DMS153 treated with DMSO at 0.1 percent for 48 hours (cell line): Measurements from ENCODE around the gene PLCB1.
A peak's percentile ranks its signal among the peaks of the same experiment; 100 is the strongest.

ENCODE experiments used
- DNase-seq: peaks from one replicate; lab custom pipeline; 2025; ENCODE audit not compliant: unreplicated experiment; lab: John Stamatoyannopoulos, UW

Gene PLCB1

DNA sequence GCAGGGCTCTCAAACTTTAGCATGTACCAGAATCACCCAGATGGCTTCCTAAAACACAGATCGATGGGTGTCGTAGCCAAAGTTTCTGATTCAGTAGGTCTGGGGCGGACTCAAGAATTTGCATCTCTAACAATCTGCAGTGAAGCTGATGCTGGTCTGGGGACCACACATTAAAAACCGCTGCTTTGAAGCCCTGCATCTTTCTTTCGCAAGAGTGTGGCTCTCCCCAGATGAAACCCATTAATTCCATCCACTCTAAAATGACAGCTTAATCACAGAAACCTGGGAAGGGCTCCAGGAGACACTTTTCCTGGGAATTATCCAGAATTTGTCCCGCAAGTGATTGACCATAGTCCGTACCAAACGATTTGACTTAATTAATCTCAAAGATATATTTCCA lies 617.0 kb downstream of the PLCB1 start:
- DNase-seq = no peak

DNA sequence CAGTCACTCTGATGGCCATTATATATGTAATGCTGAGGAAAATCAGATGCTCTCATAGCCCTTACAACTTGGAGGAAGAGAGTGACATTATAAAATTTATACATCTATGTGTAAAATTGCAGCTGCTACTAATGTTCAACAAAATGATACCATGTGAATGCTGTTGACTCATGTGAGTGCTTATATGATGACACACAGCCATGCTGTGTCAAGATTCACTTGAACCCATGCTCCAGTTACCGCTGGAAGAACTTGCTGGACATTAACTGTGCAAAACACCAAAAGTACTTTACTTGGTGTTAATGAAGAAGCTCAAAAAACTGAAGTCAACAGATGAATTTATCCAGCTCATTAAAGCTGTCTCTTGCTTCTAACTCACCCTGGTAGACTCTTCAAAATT lies 617.9 kb downstream of the PLCB1 start:
- DNase-seq = no peak

DNA sequence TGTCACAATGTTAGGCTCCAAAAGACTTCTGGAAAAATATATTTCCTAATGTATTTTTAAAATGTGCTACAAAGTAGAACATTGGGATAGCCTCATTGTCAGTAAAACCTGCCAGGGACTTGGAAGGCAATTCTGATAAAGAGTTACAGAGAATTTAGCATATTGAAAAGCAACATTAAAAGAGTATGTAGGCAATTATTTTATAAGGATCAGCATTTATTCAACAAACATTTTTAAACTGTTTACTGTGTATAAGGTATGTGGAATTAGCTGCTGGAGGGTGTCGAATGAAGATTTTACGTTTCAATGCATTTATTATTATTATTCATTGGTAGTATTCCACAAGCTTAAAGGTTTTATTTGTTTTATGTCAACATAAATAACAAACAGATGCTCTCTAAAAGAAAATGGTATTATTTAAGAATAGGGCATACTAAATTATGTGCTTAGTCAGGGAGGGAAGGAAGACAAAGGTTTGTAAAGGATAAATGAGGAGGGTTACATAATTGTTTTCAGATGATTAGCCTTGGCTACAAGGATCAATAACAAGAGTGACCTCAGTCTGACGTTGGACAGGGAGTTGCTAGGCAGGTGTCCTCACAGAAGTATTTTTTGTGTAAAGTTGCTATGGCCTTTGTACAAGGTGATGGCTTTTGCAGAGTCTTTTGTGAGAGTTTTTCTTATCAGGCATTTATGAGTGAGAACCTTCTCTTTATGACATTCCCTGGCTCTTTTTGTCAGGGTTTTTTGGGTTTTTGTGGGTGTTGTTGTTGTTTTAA lies 623.5 kb downstream of the PLCB1 start:
- DNase-seq = no peak

DNA sequence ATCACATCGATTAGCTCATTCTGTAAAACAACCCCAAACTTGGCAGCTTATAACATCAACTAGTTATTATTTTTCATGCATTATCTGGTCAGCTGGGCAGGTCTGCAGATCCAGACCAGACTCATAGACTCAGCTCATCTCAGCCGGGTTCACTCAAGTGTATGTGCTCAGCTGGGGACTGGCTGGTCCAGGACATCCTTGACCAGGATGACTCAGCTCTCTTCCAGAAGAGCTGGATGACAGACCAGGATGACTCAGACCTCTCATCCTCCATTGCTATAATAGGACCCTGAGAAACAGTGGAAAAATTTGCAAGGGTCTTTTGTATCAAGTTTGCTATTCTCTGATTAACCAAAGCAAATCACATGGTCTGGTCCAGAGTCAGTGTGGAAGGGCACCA lies 624.3 kb downstream of the PLCB1 start:
- DNase-seq = no peak

DNA sequence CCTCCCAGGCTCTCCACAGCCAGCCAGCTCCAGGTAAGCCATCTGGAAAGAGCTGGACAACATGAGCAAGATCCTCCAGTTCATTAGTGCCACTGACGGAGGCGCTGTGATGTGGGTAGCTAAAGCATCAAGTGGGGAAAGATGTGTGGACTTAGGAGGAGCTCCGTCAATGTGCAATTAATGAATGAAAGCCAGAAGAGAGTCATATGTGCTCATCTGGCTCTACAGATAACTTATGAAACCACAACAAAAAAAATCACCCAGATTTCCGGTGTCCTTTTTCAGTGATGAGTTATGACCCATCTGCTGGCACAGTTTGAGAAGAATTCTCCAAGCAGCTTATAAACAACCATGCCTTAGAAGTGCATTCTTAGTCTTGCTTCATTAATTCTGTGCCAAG lies 625.1 kb downstream of the PLCB1 start:
- no peak for DNase-seq

DNA sequence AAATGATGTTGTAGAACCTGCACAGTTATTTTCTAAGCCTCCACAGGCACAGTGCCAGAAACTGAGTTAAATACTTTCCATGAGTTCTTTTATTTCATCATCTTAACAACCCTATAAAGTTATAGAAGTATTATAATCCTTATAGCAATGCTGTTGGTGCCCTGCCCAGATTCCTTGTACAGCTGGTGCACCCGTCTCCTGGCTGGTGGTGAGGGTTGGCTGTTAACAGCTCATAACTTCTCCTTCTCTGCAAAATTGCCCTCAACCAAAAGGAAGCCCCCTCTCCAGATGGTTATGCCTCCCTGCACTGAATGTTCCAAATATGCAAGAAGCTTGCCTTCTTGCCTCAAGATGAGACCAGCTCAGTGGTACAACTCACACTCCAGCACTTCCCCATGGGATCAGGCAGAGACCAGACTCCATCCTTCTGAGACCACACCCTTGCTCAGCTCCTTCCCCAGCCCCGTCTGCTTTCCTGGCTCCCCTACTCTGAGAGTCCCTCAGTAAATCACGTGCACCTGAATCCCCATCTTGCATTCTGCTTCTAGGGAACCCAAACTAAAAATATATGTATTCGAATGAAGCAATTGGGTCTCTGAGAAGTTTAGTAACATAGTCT lies 632.4 kb downstream of the PLCB1 start:
- no peak for DNase-seq

DNA sequence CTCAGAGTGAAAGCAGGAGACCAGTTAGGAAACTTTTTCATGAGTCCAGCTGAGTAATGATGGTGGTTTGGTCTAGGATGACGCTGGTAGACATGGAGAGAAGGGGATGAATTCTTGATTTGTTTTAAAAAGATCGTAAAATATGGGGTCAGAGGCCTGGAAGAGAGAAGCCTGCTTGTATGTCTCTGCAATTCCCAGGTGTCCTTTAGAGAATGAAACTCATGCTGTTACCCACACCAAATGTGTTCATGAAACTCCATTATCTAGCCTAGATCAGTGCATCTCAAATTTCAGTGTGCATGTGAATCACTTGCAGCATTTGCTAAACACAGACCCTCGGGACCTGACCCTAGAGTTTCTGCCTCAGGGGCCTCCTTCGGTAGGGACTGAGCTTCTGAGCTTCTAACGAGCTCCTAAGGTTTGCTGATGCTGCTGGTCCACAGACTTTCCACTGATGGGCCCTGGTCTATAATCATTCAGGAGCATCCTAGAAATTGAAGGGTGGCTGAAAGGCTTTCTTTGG lies 634.9 kb downstream of the PLCB1 start:
- DNase-seq = no peak

DNA sequence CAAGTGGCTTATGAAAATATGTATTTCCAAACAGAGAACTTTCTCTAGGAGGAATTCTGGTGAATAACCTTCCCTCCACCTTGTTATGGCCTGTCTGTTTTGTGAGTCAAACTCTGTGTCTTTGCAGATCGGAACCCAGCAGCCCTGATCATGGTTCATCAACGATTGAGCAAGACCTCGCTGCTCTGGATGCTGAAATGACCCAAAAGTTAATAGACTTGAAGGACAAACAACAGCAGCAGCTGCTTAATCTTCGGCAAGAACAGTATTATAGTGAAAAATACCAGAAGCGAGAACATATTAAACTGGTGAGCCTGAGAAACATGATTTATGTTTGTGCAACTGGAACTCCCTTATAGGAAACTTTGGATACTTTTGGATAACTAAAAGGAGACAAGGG lies 642.3 kb downstream of the PLCB1 start:
- no peak for DNase-seq

DNA sequence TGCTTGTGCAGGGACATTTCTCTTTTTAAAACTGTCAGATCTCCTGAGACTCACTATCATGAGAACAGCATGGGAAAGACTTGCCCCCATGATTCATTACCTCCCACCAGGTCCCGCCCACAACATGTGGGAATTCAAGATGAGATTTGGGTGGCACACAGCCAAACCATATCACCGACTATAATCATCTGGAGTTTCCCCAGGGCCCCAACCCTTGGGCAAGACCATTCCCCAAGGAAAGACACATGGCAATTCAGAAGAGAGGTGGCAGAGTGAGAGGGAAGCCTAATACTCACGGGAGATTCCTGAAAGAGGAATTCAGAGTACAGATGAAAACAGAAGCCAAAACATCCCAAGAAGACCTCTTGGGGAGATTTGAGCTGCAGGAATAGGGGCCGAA lies 645.8 kb downstream of the PLCB1 start:
- DNase-seq = no peak

DNA sequence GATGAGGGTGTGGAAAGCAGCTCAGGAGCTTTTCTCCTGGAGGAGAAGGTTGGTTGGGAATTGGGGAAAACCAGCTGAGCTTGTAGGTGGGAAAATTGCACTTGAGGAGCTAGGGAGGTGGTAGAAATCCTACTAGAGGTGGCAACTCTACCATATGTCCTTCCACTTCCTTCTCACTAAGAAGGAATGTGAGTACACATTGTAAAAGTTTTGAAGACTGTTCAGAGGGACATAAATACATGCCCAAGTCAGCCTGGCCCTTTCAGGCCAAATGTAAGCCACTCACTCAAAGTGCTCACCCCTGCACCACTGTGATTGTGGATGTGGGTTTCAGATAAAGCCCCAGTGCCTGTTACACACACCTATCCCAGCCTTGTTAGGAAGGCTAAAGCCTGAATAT lies 646.3 kb downstream of the PLCB1 start:
- DNase-seq = no peak

DNA sequence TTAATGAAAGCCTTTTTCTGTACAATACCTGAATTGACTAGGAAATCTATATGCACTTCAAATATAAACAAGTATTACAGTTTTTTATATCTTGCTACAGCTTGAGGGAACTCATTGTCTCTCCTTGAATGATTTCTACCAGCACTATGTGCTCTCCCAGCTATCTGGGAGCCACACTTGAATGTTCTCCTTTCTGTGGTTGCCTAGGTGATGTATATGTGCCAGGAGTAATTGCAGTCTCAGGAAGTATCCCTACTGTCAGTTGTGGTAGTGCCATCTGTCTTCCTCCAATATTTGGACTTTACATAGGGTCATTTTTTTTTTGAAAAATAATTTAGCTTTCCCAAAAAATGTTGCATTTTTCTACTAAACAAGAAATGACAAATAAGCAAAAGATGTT lies 648.8 kb downstream of the PLCB1 start:
- DNase-seq = no peak

DNA sequence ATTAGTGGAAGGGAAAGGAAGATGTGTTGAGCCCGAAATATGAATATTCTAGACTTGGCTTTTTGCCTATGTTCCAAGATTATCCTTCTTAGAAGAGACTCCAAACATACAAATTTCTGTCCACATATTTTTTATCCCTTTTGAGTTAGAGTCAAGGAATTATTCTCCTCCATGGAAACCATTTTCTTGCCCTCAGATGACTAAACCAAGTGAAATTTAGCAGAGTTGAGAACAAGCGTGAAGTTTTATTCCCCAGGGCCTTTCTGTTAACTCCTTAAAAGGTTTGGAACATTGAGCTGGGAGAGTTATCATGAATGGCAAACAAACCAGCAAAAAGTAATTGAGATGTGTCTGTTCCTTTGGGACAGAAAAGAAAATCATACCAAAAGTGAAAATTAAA lies 650.7 kb downstream of the PLCB1 start:
- no peak for DNase-seq

DNA sequence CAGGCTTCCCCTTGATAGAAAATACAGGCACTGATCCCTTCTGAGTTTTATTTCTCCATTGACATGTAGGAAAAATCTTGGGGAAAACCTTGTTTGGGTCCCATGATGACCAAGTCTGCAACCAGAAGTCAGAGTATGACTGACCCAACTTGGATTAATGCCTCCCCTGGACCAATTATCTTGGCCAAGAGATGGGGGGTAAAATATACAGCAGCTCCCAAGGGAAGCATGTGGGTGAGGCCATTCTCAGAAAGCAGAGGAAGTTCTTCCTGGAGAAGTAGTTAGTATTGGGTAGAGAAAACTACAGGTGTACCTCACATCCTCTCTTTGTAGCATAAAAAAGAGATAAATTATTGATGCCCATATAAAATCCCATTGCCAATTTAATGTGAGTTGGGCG lies 651.7 kb downstream of the PLCB1 start:
- no peak for DNase-seq

DNA sequence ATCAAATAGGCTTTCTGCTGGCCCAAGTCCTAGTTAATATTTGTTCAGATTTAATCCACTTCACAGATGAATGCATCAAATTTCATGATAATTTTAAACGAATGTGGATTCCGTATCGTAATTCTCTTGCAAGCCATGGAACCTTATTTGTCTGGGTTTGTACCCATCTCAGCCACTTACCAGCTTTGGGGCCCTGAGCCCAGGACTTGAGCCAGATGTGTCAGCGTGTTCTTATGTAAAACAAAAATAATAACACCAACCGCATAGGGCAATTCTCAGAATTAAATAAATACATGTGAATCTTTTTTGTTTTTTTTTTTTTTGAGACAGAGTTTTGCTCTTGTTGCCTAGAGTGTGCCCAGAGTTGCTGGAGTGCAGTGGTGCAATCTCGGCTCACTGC lies 654.3 kb downstream of the PLCB1 start:
- no peak for DNase-seq

DNA sequence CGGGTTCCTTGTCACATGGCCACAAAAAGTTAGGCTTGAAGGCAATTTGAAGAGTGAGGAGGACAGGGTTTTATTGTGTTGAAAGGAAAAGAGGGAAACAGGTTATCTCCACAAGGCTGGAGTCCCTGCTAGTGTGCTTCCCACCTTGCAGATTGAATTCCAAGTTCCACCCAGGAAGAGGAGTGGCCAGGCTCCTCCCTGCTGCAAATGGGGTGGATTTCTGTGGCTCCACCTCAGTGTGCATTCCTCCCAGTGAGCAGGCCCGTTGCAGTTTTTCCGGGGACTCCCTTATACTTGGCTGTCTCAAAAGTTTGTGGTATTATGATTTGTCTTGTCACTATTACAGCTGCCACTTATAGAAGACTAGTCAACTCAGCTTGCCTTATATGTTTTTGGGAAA lies 655.0 kb downstream of the PLCB1 start:
- no peak for DNase-seq

DNA sequence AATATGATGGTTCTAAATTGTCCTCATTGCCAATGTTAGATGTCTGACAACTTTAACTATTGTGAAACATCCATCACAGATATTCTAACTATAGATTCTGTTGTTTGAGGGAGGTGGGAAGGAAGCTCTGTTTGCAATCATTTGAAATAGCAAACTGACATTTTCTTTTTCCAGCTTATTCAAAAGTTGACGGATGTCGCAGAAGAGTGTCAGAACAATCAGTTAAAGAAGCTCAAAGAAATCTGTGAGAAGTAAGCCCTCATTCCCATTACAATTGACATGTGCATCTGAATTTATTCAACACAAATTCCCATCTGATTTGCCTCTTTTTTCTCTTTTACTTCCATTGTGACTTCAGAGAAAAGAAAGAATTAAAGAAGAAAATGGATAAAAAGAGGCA lies 656.2 kb downstream of the PLCB1 start:
- no peak for DNase-seq

DNA sequence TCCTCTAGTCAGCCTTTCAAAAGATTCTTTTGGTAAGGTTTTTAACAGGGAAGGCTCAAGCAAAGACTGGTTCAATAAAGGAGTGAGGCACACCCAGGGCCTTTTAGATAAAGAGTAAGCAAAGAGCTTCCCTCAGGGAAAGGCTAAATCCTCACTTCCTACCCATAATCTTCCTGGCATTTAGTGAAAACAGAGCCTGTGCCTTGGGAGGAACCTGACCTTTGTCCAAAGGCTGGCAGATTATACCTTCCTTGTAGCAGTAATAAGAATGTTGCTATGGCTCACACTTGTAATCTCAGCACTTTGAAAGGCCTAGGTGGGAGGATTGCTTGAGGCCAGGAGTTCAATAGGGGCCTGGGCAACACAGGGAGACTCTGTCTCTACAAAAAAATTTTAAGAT lies 656.8 kb downstream of the PLCB1 start:
- DNase-seq = no peak

DNA sequence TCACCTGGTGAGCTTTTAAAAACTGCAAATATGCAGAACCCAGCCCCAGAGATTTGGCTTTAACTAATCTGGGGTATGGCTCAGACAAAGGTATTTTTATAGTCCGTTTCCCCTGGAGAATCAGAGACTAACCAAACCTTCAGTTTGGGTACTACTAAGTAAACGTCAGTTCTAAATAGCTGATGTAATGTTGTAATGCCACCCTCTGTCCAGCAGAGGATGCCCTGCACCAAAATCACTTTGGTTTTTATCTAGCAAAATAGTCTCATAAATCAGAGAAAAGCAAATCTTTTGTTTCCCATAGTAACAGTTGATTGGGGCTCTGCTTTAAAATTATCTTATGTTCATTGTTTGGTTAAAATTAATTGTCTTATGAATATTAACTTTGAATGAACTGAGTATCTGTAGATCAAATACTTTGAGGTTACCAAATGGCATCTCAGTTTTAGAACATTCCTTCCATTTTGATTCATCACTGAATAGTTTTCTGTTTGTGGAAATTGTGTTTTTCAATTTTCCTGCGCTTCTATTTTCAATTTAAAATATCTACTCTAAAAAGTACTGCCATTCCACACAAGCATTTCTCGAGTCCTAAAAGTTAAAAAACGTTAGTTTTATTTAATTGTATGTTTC lies 658.5 kb downstream of the PLCB1 start:
- peak; percentile 60 for DNase-seq

DNA sequence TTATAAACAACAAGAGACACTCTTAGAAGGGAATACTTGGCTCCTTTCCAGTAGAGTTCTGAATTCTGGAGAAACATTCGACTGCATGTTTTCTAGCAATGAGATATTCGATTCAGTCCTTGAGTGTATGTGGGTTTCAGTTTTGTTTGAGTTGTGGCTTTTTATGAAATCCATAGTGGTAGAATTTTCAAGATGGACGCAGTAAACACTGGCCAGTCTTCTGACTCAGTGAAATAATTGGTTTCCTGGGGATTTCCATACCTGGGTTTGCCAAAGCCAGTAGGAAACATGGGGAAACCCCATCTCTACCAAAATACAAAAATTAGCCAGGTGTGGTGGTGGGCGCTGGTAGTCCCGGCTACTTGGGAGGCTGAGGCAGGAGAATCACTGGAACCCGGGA lies 663.3 kb downstream of the PLCB1 start:
- DNase-seq = no peak

DNA sequence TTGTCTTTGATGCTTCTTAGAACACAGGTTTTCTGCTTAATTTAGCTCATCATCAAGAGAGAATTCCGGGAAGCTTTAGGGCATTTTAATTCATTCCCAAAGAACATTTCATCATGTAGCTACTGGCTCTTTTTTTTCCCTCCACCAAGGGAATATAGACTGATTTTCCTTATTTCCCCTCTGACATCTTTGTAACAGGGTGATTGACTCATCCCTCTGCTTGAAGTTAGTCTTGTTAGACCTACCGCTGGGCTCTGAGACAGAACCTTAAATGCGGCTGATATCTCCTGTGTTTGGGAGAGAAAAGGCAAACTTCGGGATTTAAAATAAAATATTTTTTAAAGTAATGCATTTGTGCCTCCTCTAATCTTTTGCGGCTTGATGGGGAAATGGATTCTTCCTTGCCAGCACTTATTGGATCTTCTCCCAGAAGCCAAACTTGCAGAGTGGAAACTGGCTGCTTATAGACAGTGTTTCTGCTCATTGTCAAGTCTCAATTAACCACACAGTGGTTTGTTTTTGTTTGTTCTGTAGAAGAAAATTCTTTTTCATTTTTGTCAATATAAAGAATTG lies 664.1 kb downstream of the PLCB1 start:
- DNase-seq = no peak

DNA sequence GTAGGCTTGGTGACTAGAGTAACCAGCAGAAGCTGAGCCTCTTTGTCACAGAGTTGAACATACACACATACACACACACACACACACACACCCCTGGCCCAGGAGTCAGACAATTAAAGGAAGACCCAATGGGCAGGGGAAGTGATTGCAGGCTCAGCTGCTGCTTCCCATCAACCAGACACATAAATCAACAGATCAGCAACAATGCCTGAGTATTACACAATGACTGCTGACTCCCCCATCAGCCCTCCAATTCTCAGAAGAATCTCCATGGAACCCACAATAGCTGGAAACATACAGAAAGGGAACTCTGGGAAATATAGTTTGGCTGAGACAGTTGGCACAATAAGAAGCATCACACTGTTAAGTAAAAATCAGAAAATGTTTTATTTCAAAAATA lies 666.4 kb downstream of the PLCB1 start:
- DNase-seq = no peak

DNA sequence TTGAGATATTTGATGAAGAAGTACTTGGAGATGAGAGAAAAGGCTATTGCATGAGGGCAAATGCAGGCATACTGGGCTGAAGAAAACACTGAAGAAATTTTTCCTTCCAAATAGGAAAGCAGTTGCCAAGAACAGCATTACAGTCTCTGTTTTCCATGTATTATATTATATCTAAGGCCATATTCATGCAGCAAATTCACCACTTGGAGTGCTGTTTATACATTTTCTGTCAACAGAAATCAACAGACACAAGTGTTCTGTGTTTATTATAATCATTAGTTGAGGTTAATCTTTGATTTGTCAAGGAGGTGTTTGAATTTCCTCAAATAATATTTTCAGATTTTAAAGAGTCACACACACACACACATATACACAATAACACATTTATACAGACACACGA lies 668.0 kb downstream of the PLCB1 start:
- DNase-seq = no peak
